ENCODE data around the gene CUTA. TPM values are rescaled to one million over a fixed set of nuclear protein-coding genes. Genes with fewer than 3 reads are reported as not detected.
"Not testable (repeated sequence)": the region's sequence is repeated elsewhere in the genome, so short reads cannot be mapped to it uniquely, and the experiment has no call there.

Gene CUTA
- polyA plus RNA-seq, 2 donors = 80.2 to 119 TPM

DNA sequence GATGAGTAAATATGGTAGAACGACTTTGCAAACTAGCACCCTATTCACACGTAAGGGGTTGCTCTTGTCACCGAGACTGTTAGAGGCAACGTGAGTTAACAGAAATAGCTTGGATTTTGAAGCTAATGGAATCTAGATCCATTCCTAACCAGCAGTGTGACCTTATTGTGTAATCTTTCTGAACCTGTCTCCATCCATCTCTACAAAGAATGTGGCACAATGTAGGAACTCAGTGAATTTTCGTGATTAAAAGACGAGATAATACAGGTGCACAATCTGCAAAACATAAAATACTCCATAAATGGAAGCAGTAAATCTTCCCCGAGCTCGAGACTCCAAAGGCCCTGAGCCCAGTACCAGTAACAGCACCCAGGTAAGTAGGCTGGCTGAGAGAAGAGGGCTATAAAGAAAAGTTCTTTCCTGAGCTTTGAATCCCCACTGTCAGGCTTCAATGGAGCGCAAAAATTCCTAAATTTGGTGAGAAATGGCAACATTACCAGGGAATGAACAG, 27.1 kb downstream of the CUTA start:
- WGBS, 2 donors = 80 to 82% methylated on average over 9 of the region's 9 CpGs
- Histone ChIP-seq H3K4me3 (ENCODE audit: low read depth in 1 of 2, low read length in 2 of 2) (peak overlapping the region in 1 of 2 donors; percentile 62), H3K27me3 (ENCODE audit: control insufficient read depth in 1 of 2, insufficient read depth in 2 of 2, low read length in 2 of 2) (no peaks in the 10 kb centered on the region), H3K36me3 (ENCODE audit: control insufficient read depth in 2 of 2, insufficient read depth in 2 of 2, low read length in 1 of 2) (no peaks in the 10 kb centered on the region), H3K9me3 (ENCODE audit: control insufficient read depth in 2 of 2, insufficient read depth in 1 of 2, low read depth in 1 of 2, low read length in 1 of 2) (no peaks in the 10 kb centered on the region), H3K27ac (ENCODE audit: low read depth in 2 of 2, low read length in 1 of 2) (peak overlapping the region; percentile 96 to 97), H3K4me1 (ENCODE audit: control insufficient read depth in 2 of 2, insufficient read depth in 2 of 2, low read length in 1 of 2) (no peaks in the 10 kb centered on the region)

DNA sequence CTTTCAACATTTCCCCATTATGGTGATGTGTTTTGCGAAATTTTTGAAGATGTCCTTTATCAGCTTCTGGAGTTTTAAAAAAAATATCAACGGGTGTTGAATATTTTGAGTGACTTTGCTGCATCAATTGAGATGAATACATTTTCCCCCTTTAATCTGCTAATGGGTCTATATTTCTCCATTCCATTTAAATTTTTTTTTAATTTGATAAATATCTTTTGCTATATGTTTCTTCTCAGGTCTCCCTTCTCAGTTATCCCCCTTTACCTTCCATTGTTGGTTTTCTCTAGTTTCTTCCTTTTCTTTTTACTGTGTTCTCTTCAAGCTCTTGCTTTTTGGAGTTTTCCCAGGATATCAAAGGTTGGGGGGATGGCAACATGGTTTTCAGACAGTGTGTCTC, 27.7 kb downstream of the CUTA start:
- Histone ChIP-seq H3K36me3 (ENCODE audit: control insufficient read depth in 2 of 2, insufficient read depth in 2 of 2, low read length in 1 of 2) (no peaks in the 10 kb centered on the region), H3K4me3 (ENCODE audit: low read depth in 1 of 2, low read length in 2 of 2) (no peak overlapping the region), H3K9me3 (ENCODE audit: control insufficient read depth in 2 of 2, insufficient read depth in 1 of 2, low read depth in 1 of 2, low read length in 1 of 2) (no peaks in the 10 kb centered on the region), H3K27ac (ENCODE audit: low read depth in 2 of 2, low read length in 1 of 2) (no peak overlapping the region), H3K4me1 (ENCODE audit: control insufficient read depth in 2 of 2, insufficient read depth in 2 of 2, low read length in 1 of 2) (no peaks in the 10 kb centered on the region), H3K27me3 (ENCODE audit: control insufficient read depth in 1 of 2, insufficient read depth in 2 of 2, low read length in 2 of 2) (no peaks in the 10 kb centered on the region)
- 90 to 92% methylated on average over 2 of the region's 2 CpGs for WGBS, 2 donors

GRCh38 chr6:33384581-33385020, 33.3 kb downstream of the CUTA start:
- Histone ChIP-seq H3K9me3 (ENCODE audit: control insufficient read depth in 2 of 2, insufficient read depth in 1 of 2, low read depth in 1 of 2, low read length in 1 of 2) (no peaks in the 10 kb centered on the region), H3K27me3 (ENCODE audit: control insufficient read depth in 1 of 2, insufficient read depth in 2 of 2, low read length in 2 of 2) (no peaks in the 10 kb centered on the region), H3K27ac (ENCODE audit: low read depth in 2 of 2, low read length in 1 of 2) (no peak overlapping the region), H3K4me1 (ENCODE audit: control insufficient read depth in 2 of 2, insufficient read depth in 2 of 2, low read length in 1 of 2) (no peaks in the 10 kb centered on the region), H3K4me3 (ENCODE audit: low read depth in 1 of 2, low read length in 2 of 2) (no peak overlapping the region), H3K36me3 (ENCODE audit: control insufficient read depth in 2 of 2, insufficient read depth in 2 of 2, low read length in 1 of 2) (no peaks in the 10 kb centered on the region)
- 23% methylated on average over 4 of the region's 4 CpGs for WGBS, 2 donors

DNA sequence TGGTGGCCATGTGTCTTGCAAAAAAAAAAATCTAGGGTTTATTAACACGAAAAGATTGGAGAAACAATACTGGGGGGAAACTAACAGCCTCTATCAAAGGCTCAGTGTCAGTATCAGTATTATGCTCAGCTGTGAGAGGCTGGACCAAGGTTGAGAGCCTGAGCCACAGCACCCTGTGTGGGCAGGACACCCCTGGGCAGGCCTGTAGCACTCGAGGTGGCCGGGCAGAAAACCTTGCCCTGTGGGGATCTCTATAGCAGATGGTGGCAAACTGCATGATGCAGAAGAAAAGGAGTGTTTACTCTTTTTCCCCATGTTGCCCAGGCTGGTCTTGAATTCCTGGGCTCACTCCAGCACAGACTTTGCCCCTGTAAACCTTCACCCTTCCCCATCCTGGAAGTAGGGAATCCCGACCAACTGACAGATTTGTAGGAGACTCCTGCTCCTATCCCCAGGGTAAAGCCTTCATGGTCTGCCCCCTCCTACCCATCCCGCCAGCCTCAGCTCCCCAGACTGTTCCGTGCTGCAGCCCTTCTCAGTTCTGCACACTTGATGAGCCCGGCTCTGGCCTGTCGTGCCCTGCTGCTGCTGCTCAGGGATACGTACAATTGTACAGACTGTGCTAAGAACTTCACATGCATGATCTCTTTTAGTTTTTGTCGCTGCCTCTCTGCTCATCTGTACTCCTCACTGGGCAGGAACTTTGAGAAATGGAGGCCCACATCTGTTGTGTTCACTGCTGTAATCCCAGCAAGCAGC, 34.3 kb downstream of the CUTA start:
- Histone ChIP-seq H3K4me1 (ENCODE audit: control insufficient read depth in 2 of 2, insufficient read depth in 2 of 2, low read length in 1 of 2) (no peaks in the 10 kb centered on the region), H3K4me3 (ENCODE audit: low read depth in 1 of 2, low read length in 2 of 2) (no peak overlapping the region), H3K9me3 (ENCODE audit: control insufficient read depth in 2 of 2, insufficient read depth in 1 of 2, low read depth in 1 of 2, low read length in 1 of 2) (no peaks in the 10 kb centered on the region), H3K27ac (ENCODE audit: low read depth in 2 of 2, low read length in 1 of 2) (peak overlapping the region in 1 of 2 donors; percentile 15), H3K36me3 (ENCODE audit: control insufficient read depth in 2 of 2, insufficient read depth in 2 of 2, low read length in 1 of 2) (no peaks in the 10 kb centered on the region), H3K27me3 (ENCODE audit: control insufficient read depth in 1 of 2, insufficient read depth in 2 of 2, low read length in 2 of 2) (no peaks in the 10 kb centered on the region)
- 66 to 73% methylated on average over 10 of the region's 10 CpGs for WGBS, 2 donors

- H3K9me3 ChIP-seq (ENCODE audit: control insufficient read depth in 2 of 2, insufficient read depth in 1 of 2, low read depth in 1 of 2, low read length in 1 of 2) = no peaks in the 10 kb centered on the region
- H3K27me3 ChIP-seq (ENCODE audit: control insufficient read depth in 1 of 2, insufficient read depth in 2 of 2, low read length in 2 of 2) = no peaks in the 10 kb centered on the region
- no peaks in the 10 kb centered on the region for H3K36me3 ChIP-seq (ENCODE audit: control insufficient read depth in 2 of 2, insufficient read depth in 2 of 2, low read length in 1 of 2)
- no peak overlapping the region for H3K4me3 ChIP-seq (ENCODE audit: low read depth in 1 of 2, low read length in 2 of 2)
- 62 to 75% methylated on average over 2 of the region's 2 CpGs for WGBS, 2 donors
- peak overlapping the region in 1 of 2 donors; percentile 41 for H3K27ac ChIP-seq (ENCODE audit: low read depth in 2 of 2, low read length in 1 of 2)
- H3K4me1 ChIP-seq (ENCODE audit: control insufficient read depth in 2 of 2, insufficient read depth in 2 of 2, low read length in 1 of 2) = no peaks in the 10 kb centered on the region
These were observed 37.5 kb downstream of the CUTA start for GRCh38 chr6:33380272-33380981.

GRCh38 chr6:33379184-33379583, 38.7 kb downstream of the CUTA start:
- H3K27me3 ChIP-seq (ENCODE audit: control insufficient read depth in 1 of 2, insufficient read depth in 2 of 2, low read length in 2 of 2); H3K4me1 ChIP-seq (ENCODE audit: control insufficient read depth in 2 of 2, insufficient read depth in 2 of 2, low read length in 1 of 2); H3K4me3 ChIP-seq (ENCODE audit: low read depth in 1 of 2, low read length in 2 of 2); H3K36me3 ChIP-seq (ENCODE audit: control insufficient read depth in 2 of 2, insufficient read depth in 2 of 2, low read length in 1 of 2); H3K9me3 ChIP-seq (ENCODE audit: control insufficient read depth in 2 of 2, insufficient read depth in 1 of 2, low read depth in 1 of 2, low read length in 1 of 2); H3K27ac ChIP-seq (ENCODE audit: low read depth in 2 of 2, low read length in 1 of 2): not testable (repeated sequence)
- WGBS, 2 donors = 94% methylated on average over 10 of the region's 10 CpGs

DNA sequence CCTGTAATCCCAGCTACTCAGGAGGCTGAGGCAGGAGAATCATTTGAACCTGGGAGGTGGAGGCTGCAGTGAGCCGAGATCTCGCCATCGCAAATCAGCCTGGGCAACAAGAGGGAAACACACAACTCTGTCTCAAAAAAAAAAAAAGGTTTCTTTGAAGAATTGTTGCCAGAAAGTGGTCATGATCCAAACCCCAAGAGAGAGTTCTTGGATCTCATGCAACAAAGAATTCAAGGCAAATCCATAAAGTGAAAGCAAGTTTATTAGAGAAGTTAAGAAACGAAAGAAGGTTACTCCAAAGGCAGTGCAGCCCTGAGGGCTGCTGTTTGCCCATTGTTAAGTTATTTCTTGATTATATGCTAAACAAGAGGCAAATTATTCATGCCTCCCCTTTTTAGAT, 40.7 kb downstream of the CUTA start:
- Histone ChIP-seq H3K4me1 (ENCODE audit: control insufficient read depth in 2 of 2, insufficient read depth in 2 of 2, low read length in 1 of 2) (no peaks in the 10 kb centered on the region), H3K4me3 (ENCODE audit: low read depth in 1 of 2, low read length in 2 of 2) (no peak overlapping the region), H3K36me3 (ENCODE audit: control insufficient read depth in 2 of 2, insufficient read depth in 2 of 2, low read length in 1 of 2) (no peaks in the 10 kb centered on the region), H3K9me3 (ENCODE audit: control insufficient read depth in 2 of 2, insufficient read depth in 1 of 2, low read depth in 1 of 2, low read length in 1 of 2) (no peaks in the 10 kb centered on the region), H3K27ac (ENCODE audit: low read depth in 2 of 2, low read length in 1 of 2) (no peak overlapping the region), H3K27me3 (ENCODE audit: control insufficient read depth in 1 of 2, insufficient read depth in 2 of 2, low read length in 2 of 2) (no peaks in the 10 kb centered on the region)
- WGBS, 2 donors = 81 to 83% methylated on average over 4 of the region's 4 CpGs

DNA sequence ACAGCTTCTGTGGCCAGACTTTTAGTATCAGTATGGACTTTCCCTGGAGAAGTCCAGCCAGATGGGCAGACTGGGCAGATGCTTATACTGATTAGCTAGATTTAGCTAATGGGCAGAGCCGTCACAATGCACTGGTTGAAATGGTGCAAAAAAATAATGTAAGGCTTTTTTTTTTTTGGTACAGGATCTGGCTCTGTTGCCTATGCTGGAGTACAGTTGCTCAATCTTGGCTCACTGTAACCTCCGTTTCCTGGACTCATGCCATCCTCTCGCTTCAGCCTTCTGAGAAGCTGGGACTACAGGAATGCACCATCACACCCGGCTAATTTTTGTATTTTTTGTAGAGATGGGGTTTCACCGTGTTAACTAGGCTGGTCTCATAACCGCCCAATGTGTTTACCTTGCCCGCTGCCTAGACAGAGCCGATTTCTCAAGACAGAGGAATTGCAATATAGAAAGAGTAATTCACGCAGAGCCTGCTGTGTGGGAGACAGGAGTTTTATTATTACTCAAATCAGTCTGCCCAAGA, 42.7 kb downstream of the CUTA start:
- Histone ChIP-seq H3K27ac (ENCODE audit: low read depth in 2 of 2, low read length in 1 of 2) (peak overlapping the region; percentile 66 to 71), H3K36me3 (ENCODE audit: control insufficient read depth in 2 of 2, insufficient read depth in 2 of 2, low read length in 1 of 2) (no peaks in the 10 kb centered on the region), H3K4me1 (ENCODE audit: control insufficient read depth in 2 of 2, insufficient read depth in 2 of 2, low read length in 1 of 2) (no peaks in the 10 kb centered on the region), H3K4me3 (ENCODE audit: low read depth in 1 of 2, low read length in 2 of 2) (no peak overlapping the region), H3K9me3 (ENCODE audit: control insufficient read depth in 2 of 2, insufficient read depth in 1 of 2, low read depth in 1 of 2, low read length in 1 of 2) (no peaks in the 10 kb centered on the region), H3K27me3 (ENCODE audit: control insufficient read depth in 1 of 2, insufficient read depth in 2 of 2, low read length in 2 of 2) (no peaks in the 10 kb centered on the region)
- 14 to 20% methylated on average over 9 of the region's 9 CpGs for whole genome bisulfite sequencing, 2 donors

GRCh38 chr6:33373960-33374910, 43.7 kb downstream of the CUTA start:
- no peaks in the 10 kb centered on the region for H3K27me3 ChIP-seq (ENCODE audit: control insufficient read depth in 1 of 2, insufficient read depth in 2 of 2, low read length in 2 of 2)
- H3K9me3 ChIP-seq (ENCODE audit: control insufficient read depth in 2 of 2, insufficient read depth in 1 of 2, low read depth in 1 of 2, low read length in 1 of 2) = no peaks in the 10 kb centered on the region
- no peaks in the 10 kb centered on the region for H3K36me3 ChIP-seq (ENCODE audit: control insufficient read depth in 2 of 2, insufficient read depth in 2 of 2, low read length in 1 of 2)
- H3K4me1 ChIP-seq (ENCODE audit: control insufficient read depth in 2 of 2, insufficient read depth in 2 of 2, low read length in 1 of 2) = no peaks in the 10 kb centered on the region
- WGBS, 2 donors = 50 to 61% methylated on average over 8 of the region's 8 CpGs
- H3K27ac ChIP-seq (ENCODE audit: low read depth in 2 of 2, low read length in 1 of 2) = peak overlapping the region; percentile 57 to 66
- H3K4me3 ChIP-seq (ENCODE audit: low read depth in 1 of 2, low read length in 2 of 2) = no peak overlapping the region
